OCI-LY7 (cell line): ENCODE results near the gene CCDC122. TPM values are rescaled to one million over a fixed set of nuclear protein-coding genes. Genes with fewer than 3 reads are reported as not detected.

Experiments
- BruUV-seq: library from RNA; stranded (reverse); fragments of 400-500 nt; replicated peaks from 2 replicates; lab custom pipeline; 2021; lab: Mats Ljungman, UMichigan
- CTCF ChIA-PET: fragments of 300-600 bp; sonication (Branson Sonifier 250); formaldehyde crosslinking; loops from one replicate; lab custom pipeline; 2022; ENCODE audit warnings: antibody characterized with exemption; ENCODE audit not compliant: unreplicated experiment; lab: Charles Lee
- POLR2A ChIA-PET: fragments of 300-600 bp; sonication (Branson Sonifier 250); formaldehyde crosslinking; loops from one replicate; lab custom pipeline; 2022; ENCODE audit warnings: antibody characterized with exemption; lab: Charles Lee
- DNase-seq: peaks from one replicate; pipeline ENCODE4 v3.0.0-alpha.2; 2015; ENCODE audit warnings: low spot score
- H2AFZ ChIP-seq: fragments of 200-600 bp; sonication (generic), shearing (Covaris generic); 2 replicates; pipeline ENCODE4 v1.6.1; 2014; ENCODE audit warnings: mild to moderate bottlenecking, antibody characterized with exemption, low read length, moderate library complexity
- H3K27ac ChIP-seq: fragments of 200-600 bp; sonication (generic); 2 replicates; pipeline ENCODE4 v1.5.1; 2014; ENCODE audit warnings: mixed run types, low read depth, mild to moderate bottlenecking, moderate library complexity, low read length, inconsistent platforms; ENCODE audit not compliant: poor library complexity, severe bottlenecking
- H3K36me3 ChIP-seq: fragments of 200-600 bp; sonication (generic); 2 replicates; pipeline ENCODE4 v1.6.1; 2014; ENCODE audit warnings: mild to moderate bottlenecking, antibody characterized with exemption, low read length, moderate library complexity, mixed read lengths; ENCODE audit not compliant: insufficient read depth
- H3K4me1 ChIP-seq: fragments of 200-600 bp; sonication (generic); 2 replicates; pipeline ENCODE4 v1.5.1; 2014; ENCODE audit warnings: mild to moderate bottlenecking, low read length; ENCODE audit not compliant: insufficient read depth, poor library complexity, severe bottlenecking
- H3K4me2 ChIP-seq: fragments of 200-600 bp; sonication (generic); 2 replicates; pipeline ENCODE4 v1.6.1; 2014; ENCODE audit warnings: mild to moderate bottlenecking, low read length
- H3K4me3 ChIP-seq: fragments of 200-600 bp; sonication (generic); 2 replicates; pipeline ENCODE4 v1.5.1; 2014; ENCODE audit warnings: mild to moderate bottlenecking, low read depth, low read length; ENCODE audit not compliant: poor library complexity, severe bottlenecking
- H3K79me2 ChIP-seq: fragments of 200-600 bp; sonication (generic); 2 replicates; pipeline ENCODE4 v1.6.1; 2016; ENCODE audit warnings: low read depth, mild to moderate bottlenecking, low read length, moderate library complexity, mixed read lengths; ENCODE audit not compliant: insufficient read depth
- H3K9me2 ChIP-seq: fragments of 200-600 bp; sonication (generic); 2 replicates; pipeline ENCODE4 v1.6.1; 2016; ENCODE audit warnings: mild to moderate bottlenecking, low read length, mixed read lengths; ENCODE audit not compliant: insufficient read depth
- H3K9me3 ChIP-seq: fragments of 200-600 bp; sonication (generic); 2 replicates; pipeline ENCODE4 v1.6.1; 2014; ENCODE audit warnings: mild to moderate bottlenecking, mixed run types, low read length, mixed read lengths
- H4K20me1 ChIP-seq: fragments of 200-600 bp; sonication (generic); 2 replicates; pipeline ENCODE4 v1.6.1; 2014; ENCODE audit warnings: mild to moderate bottlenecking, antibody characterized with exemption, low read length, moderate library complexity, mixed read lengths; ENCODE audit not compliant: insufficient read depth
- EZH2phosphoT487 ChIP-seq: fragments of 200-600 bp; sonication (generic); IDR thresholded peaks from 2 replicates; pipeline ENCODE4 v1.6.1; 2018; ENCODE audit warnings: low read depth, borderline replicate concordance, mild to moderate bottlenecking, mixed run types, antibody characterized with exemption, low read length, moderate library complexity, mixed read lengths
- intact Hi-C: fragments of 100-400 bp; cut with micrococcal nuclease; formaldehyde crosslinking; loops from one replicate; pipeline ENCODE4 v1.10.0; 2022; ENCODE audit not compliant: unreplicated experiment
- total RNA-seq, 2 experiments: library from RNA; depleted of rRNA in 1 of 2; stranded (reverse); fragments of >200 nt in 1 of 2; shearing (Covaris generic) in 1 of 2; gene quantifications; 2 replicates each; pipeline ENCODE4 v1.2.3, GENCODE V29; 2014 to 2022
- TF ChIP-seq, protein P1 (sequence below): fragments of 200-600 bp; sonication (generic); conservative IDR thresholded peaks from 2 replicates; pipeline ENCODE4 v1.5.1; 2014; ENCODE audit warnings: mild to moderate bottlenecking, antibody characterized with exemption, low read length, moderate library complexity, mixed read lengths

Gene CCDC122
- total RNA-seq, 2 experiments from 2014 or later, result 4.6 to 21.6 TPM

- BruUV-seq, result no TSS peak
- no peaks in the 10 kb centered on the region for H3K9me3 ChIP-seq
Measured at GRCh38 chr13:43861863-43862262, 17.7 kb downstream of the CCDC122 start.

GRCh38 chr13:43852923-43853404 is 26.6 kb downstream of the CCDC122 start:
- DNase-seq, result no peak
- ChIA-PET POLR2A (no interaction called here), CTCF (no interaction called here)
- no peaks in the 10 kb centered on the region for H3K9me2 ChIP-seq
- TF ChIP-seq, protein P1, sequence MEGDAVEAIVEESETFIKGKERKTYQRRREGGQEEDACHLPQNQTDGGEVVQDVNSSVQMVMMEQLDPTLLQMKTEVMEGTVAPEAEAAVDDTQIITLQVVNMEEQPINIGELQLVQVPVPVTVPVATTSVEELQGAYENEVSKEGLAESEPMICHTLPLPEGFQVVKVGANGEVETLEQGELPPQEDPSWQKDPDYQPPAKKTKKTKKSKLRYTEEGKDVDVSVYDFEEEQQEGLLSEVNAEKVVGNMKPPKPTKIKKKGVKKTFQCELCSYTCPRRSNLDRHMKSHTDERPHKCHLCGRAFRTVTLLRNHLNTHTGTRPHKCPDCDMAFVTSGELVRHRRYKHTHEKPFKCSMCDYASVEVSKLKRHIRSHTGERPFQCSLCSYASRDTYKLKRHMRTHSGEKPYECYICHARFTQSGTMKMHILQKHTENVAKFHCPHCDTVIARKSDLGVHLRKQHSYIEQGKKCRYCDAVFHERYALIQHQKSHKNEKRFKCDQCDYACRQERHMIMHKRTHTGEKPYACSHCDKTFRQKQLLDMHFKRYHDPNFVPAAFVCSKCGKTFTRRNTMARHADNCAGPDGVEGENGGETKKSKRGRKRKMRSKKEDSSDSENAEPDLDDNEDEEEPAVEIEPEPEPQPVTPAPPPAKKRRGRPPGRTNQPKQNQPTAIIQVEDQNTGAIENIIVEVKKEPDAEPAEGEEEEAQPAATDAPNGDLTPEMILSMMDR, result no peak
- no peak for TF ChIP-seq EZH2phosphoT487
- intact Hi-C loops, result no loop called here
- no peak overlapping the region for H3K4me2 ChIP-seq
- H4K20me1 ChIP-seq, result no peaks in the 10 kb centered on the region
- H3K27ac ChIP-seq, result no peak overlapping the region
- no TSS peak for BruUV-seq
- H3K79me2 ChIP-seq, result no peaks in the 10 kb centered on the region
- H3K36me3 ChIP-seq, result no peaks in the 10 kb centered on the region; the same call in 1 of the 2 replicates
- H2AFZ ChIP-seq, result no peak overlapping the region
- H3K9me3 ChIP-seq, result peaks cover 15% of the 10 kb centered on the region
- H3K4me3 ChIP-seq, result no peak overlapping the region
- no peaks in the 10 kb centered on the region for H3K4me1 ChIP-seq

More at GRCh38 chr13:43861863-43862262, 17.7 kb downstream of the CCDC122 start:
- H3K9me2 ChIP-seq, result no peaks in the 10 kb centered on the region
- H4K20me1 ChIP-seq, result no peaks in the 10 kb centered on the region
- DNase-seq, result no peak
- no peak overlapping the region for H3K4me2 ChIP-seq
- no peak for TF ChIP-seq EZH2phosphoT487
- TF ChIP-seq, protein P1, result no peak
- H3K4me3 ChIP-seq, result no peak overlapping the region
- no peaks in the 10 kb centered on the region for H3K79me2 ChIP-seq
- H3K36me3 ChIP-seq, result no peaks in the 10 kb centered on the region
- H2AFZ ChIP-seq, result no peak overlapping the region
- no peaks in the 10 kb centered on the region for H3K4me1 ChIP-seq
- intact Hi-C loops, result no loop called here
- H3K27ac ChIP-seq, result no peak overlapping the region
- CTCF ChIA-PET, result no interaction called here
- POLR2A ChIA-PET, result no interaction called here

- no peak for TF ChIP-seq EZH2phosphoT487
- TF ChIP-seq, protein P1, result no peak
- CTCF ChIA-PET, result no interaction called here
- H3K4me2 ChIP-seq, result no peak overlapping the region
- peaks cover 15% of the 10 kb centered on the region for H3K9me3 ChIP-seq
- POLR2A ChIA-PET, result interaction anchor here (0.7 to 1.1 kb wide), 2 partner anchors 8 to 82 kb away, joined by 3 read pairs; no protein-coding TSS in a partner anchor
- no peak overlapping the region for H3K4me3 ChIP-seq
- no peaks in the 10 kb centered on the region; the same call in 1 of the 2 replicates for H3K36me3 ChIP-seq
- no peaks in the 10 kb centered on the region for H3K9me2 ChIP-seq
- H3K27ac ChIP-seq, result no peak overlapping the region
- intact Hi-C loops, result no loop called here
- no peak overlapping the region for H2AFZ ChIP-seq
- H4K20me1 ChIP-seq, result no peaks in the 10 kb centered on the region
- no peak for DNase-seq
- H3K4me1 ChIP-seq, result no peaks in the 10 kb centered on the region
- BruUV-seq, result no TSS peak
- no peaks in the 10 kb centered on the region for H3K79me2 ChIP-seq
Measured at GRCh38 chr13:43850873-43851272, 28.7 kb downstream of the CCDC122 start.
